ENCODE results near the gene CTNNA1. TPM values are rescaled to one million over a fixed set of nuclear protein-coding genes. Genes with fewer than 3 reads are reported as not detected.
"Not testable (repeated sequence)": the region's sequence is repeated elsewhere in the genome, so short reads cannot be mapped to it uniquely, and the experiment has no call there.

Gene CTNNA1
- total RNA-seq, 4 donors from 2014 or later: 92.6 to 164 (median 114) TPM

DNA sequence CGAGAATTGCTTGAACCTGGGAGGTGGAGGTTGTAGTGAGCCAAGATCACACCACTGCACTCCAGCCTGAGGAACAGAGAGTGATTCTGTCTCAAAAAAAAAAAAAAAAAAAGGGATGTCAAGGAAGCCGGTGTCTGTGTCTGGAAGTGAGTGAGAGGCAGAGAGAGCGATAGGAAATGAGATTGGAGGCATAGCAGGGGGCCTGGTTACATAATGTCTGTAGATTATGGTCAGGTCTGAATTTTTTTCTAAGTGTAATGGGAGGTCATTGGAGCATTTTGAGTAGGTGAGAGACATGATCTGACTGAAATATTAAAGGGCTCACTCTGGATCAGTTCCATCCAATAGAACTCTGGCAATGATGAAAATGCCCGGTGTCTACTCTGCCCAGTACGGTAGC is 40.4 kb upstream of the CTNNA1 start:
- intact Hi-C loops (cut with DNase I; ENCODE audit: low total_unique reads): no loop called here
- DNase-seq (no peak), ATAC-seq (no peak)
- in situ Hi-C loops (cut with MboI; ENCODE audit: low sequenced_read_pairs in 4 of 4): no loop called here
- no peak overlapping the region for H3K27ac ChIP-seq
- H3K9me3 ChIP-seq: no peaks in the 10 kb centered on the region
- H3K27me3 ChIP-seq: no peaks in the 10 kb centered on the region
- peaks cover 0 to 9% of the 10 kb centered on the region in 2 donors for H3K4me1 ChIP-seq
- H3K36me3 ChIP-seq: no peaks in the 10 kb centered on the region
- no peak for TF ChIP-seq POLR2A (IDR thresholded peaks at IDR 0.05)
- TF ChIP-seq, protein P1, sequence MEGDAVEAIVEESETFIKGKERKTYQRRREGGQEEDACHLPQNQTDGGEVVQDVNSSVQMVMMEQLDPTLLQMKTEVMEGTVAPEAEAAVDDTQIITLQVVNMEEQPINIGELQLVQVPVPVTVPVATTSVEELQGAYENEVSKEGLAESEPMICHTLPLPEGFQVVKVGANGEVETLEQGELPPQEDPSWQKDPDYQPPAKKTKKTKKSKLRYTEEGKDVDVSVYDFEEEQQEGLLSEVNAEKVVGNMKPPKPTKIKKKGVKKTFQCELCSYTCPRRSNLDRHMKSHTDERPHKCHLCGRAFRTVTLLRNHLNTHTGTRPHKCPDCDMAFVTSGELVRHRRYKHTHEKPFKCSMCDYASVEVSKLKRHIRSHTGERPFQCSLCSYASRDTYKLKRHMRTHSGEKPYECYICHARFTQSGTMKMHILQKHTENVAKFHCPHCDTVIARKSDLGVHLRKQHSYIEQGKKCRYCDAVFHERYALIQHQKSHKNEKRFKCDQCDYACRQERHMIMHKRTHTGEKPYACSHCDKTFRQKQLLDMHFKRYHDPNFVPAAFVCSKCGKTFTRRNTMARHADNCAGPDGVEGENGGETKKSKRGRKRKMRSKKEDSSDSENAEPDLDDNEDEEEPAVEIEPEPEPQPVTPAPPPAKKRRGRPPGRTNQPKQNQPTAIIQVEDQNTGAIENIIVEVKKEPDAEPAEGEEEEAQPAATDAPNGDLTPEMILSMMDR (IDR thresholded peaks at IDR 0.05 in 4 of 5, conservative IDR thresholded peaks at IDR 0.05 in 1 of 5): no peak
- H3K4me3 ChIP-seq: no peak overlapping the region

GRCh38 chr5:138713247-138713646 is 40.0 kb upstream of the CTNNA1 start:
- Histone ChIP-seq H3K4me3 (no peak overlapping the region), H3K4me1 (peaks cover 0 to 9% of the 10 kb centered on the region in 2 donors), H3K9me3 (no peaks in the 10 kb centered on the region), H3K27me3 (no peaks in the 10 kb centered on the region), H3K27ac (no peak overlapping the region), H3K36me3 (no peaks in the 10 kb centered on the region)
- intact Hi-C loops (cut with DNase I; ENCODE audit: low total_unique reads): no loop called here
- TF ChIP-seq, protein P1 (IDR thresholded peaks at IDR 0.05 in 4 of 5, conservative IDR thresholded peaks at IDR 0.05 in 1 of 5): no peak
- no peak for TF ChIP-seq POLR2A (IDR thresholded peaks at IDR 0.05)
- DNase-seq (no peak), ATAC-seq (no peak)
- in situ Hi-C loops (cut with MboI; ENCODE audit: low sequenced_read_pairs in 4 of 4): no loop called here

- H3K4me1 ChIP-seq: peaks cover 0 to 9% of the 10 kb centered on the region in 2 donors
- H3K4me3 ChIP-seq: no peak overlapping the region
- no peak for TF ChIP-seq POLR2A (IDR thresholded peaks at IDR 0.05)
- TF ChIP-seq, protein P1 (IDR thresholded peaks at IDR 0.05 in 4 of 5, conservative IDR thresholded peaks at IDR 0.05 in 1 of 5): no peak
- H3K27ac ChIP-seq: no peak overlapping the region
- H3K27me3 ChIP-seq: no peaks in the 10 kb centered on the region
- intact Hi-C loops (cut with DNase I; ENCODE audit: low total_unique reads) (no loop called here), in situ Hi-C loops (cut with MboI; ENCODE audit: low sequenced_read_pairs in 4 of 4) (no loop called here)
- DNase-seq (no peak), ATAC-seq (no peak)
- H3K36me3 ChIP-seq: no peaks in the 10 kb centered on the region
- H3K9me3 ChIP-seq: no peaks in the 10 kb centered on the region
Measured at GRCh38 chr5:138714694-138715093, 38.5 kb upstream of the CTNNA1 start.

DNA sequence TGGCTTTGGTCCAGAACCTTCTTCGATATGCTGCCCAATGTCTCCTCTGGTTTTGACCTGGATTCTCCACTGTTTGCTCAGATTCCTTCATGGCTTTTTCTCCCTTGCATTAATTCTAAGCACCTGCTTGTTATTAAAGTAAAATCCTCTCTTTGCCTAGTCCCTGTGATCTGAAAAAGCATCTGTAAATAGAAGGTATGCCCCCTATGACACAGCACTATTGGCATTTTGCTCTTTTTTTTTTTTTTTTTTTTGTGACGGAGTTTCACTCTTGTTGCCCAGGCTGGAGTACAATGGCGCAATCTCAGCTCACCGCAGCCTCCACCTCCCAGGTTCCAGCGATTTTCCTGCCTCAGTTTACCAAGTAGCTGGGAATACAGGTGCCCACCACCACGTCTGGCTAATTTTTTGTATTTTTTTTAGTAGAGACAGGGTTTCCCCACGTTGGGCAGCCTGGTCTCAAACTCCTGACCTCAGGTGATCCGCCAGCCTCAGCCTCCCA is 37.2 kb upstream of the CTNNA1 start:
- H3K4me1 ChIP-seq; in situ Hi-C loops (cut with MboI; ENCODE audit: low sequenced_read_pairs in 4 of 4); DNase-seq; intact Hi-C loops (cut with DNase I; ENCODE audit: low total_unique reads); ATAC-seq; H3K9me3 ChIP-seq; H3K27me3 ChIP-seq; H3K36me3 ChIP-seq; H3K27ac ChIP-seq; H3K4me3 ChIP-seq: not testable (repeated sequence)

- H3K27me3 ChIP-seq: no peaks in the 10 kb centered on the region
- no peaks in the 10 kb centered on the region for H3K9me3 ChIP-seq
- H3K27ac ChIP-seq: no peak overlapping the region
- no peak for ATAC-seq
- H3K36me3 ChIP-seq: no peaks in the 10 kb centered on the region
- in situ Hi-C loops (cut with MboI; ENCODE audit: low sequenced_read_pairs in 4 of 4): no loop called here
- intact Hi-C loops (cut with DNase I; ENCODE audit: low total_unique reads): no loop called here
- TF ChIP-seq POLR2A (IDR thresholded peaks at IDR 0.05): no peak
- TF ChIP-seq, protein P1 (IDR thresholded peaks at IDR 0.05 in 4 of 5, conservative IDR thresholded peaks at IDR 0.05 in 1 of 5): no peak
- no peak for DNase-seq
- peaks cover 0 to 9% of the 10 kb centered on the region in 2 donors for H3K4me1 ChIP-seq
- no peak overlapping the region for H3K4me3 ChIP-seq
Measured at GRCh38 chr5:138716456-138716924, 36.7 kb upstream of the CTNNA1 start.
